ENCODE data around the gene FRAS1.

FRAS1 gene

GRCh38 chr4:78417603-78418002, 360.5 kb downstream of the FRAS1 start:
- H3K36me3 ChIP-seq (ENCODE audit: control insufficient read depth, insufficient read depth, low read length), result no peaks in the 10 kb centered on the region
- H3K4me1 ChIP-seq (ENCODE audit: control insufficient read depth, insufficient read depth, low read length, poor library complexity, severe bottlenecking), result no peaks in the 10 kb centered on the region
- no peak overlapping the region for H3K27ac ChIP-seq (ENCODE audit: insufficient read depth, low read length, poor library complexity, severe bottlenecking)
- H3K4me3 ChIP-seq (ENCODE audit: insufficient read depth, low read depth, low read length, poor library complexity, severe bottlenecking), result no peak overlapping the region
- no peaks in the 10 kb centered on the region for H3K9me3 ChIP-seq (ENCODE audit: control insufficient read depth, low read length)
- no peaks in the 10 kb centered on the region for H3K27me3 ChIP-seq (replicated peaks; ENCODE audit: control insufficient read depth, insufficient read depth, low read length, poor library complexity, severe bottlenecking)
- DNase-seq, result no peak

DNA sequence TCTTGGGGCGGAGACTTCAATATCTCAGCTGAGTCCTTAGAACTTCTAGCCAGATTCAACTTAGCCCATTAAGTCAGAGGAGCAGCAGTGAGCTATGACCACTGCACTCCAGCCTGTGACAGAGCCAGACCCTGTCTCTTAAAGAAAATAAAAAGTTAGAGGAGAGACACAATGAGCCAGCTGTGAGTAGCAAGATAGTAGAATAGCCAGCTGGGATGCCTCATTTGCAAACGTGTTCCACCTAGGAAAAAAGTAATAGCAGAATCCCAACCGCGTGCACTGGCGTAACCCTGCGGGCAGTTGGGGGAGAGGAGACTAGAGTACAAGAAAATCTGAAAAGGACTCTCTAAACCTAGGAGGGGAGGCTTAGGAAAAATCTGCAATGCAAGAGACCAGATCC, 361.3 kb downstream of the FRAS1 start:
- H3K4me1 ChIP-seq (ENCODE audit: control insufficient read depth, insufficient read depth, low read length, poor library complexity, severe bottlenecking), result no peaks in the 10 kb centered on the region
- no peak overlapping the region for H3K27ac ChIP-seq (ENCODE audit: insufficient read depth, low read length, poor library complexity, severe bottlenecking)
- no peak for DNase-seq
- no peaks in the 10 kb centered on the region for H3K36me3 ChIP-seq (ENCODE audit: control insufficient read depth, insufficient read depth, low read length)
- H3K9me3 ChIP-seq (ENCODE audit: control insufficient read depth, low read length), result no peaks in the 10 kb centered on the region
- H3K4me3 ChIP-seq (ENCODE audit: insufficient read depth, low read depth, low read length, poor library complexity, severe bottlenecking), result no peak overlapping the region
- no peaks in the 10 kb centered on the region for H3K27me3 ChIP-seq (replicated peaks; ENCODE audit: control insufficient read depth, insufficient read depth, low read length, poor library complexity, severe bottlenecking)

GRCh38 chr4:78423790-78424189, 366.7 kb downstream of the FRAS1 start:
- Histone ChIP-seq H3K36me3 (ENCODE audit: control insufficient read depth, insufficient read depth, low read length) (no peaks in the 10 kb centered on the region), H3K27me3 (replicated peaks; ENCODE audit: control insufficient read depth, insufficient read depth, low read length, poor library complexity, severe bottlenecking) (no peaks in the 10 kb centered on the region), H3K4me3 (ENCODE audit: insufficient read depth, low read depth, low read length, poor library complexity, severe bottlenecking) (no peak overlapping the region), H3K27ac (ENCODE audit: insufficient read depth, low read length, poor library complexity, severe bottlenecking) (no peak overlapping the region), H3K9me3 (ENCODE audit: control insufficient read depth, low read length) (no peaks in the 10 kb centered on the region), H3K4me1 (ENCODE audit: control insufficient read depth, insufficient read depth, low read length, poor library complexity, severe bottlenecking) (no peaks in the 10 kb centered on the region)
- DNase-seq, result no peak

GRCh38 chr4:78424461-78424860, 367.3 kb downstream of the FRAS1 start:
- no peaks in the 10 kb centered on the region for H3K27me3 ChIP-seq (replicated peaks; ENCODE audit: control insufficient read depth, insufficient read depth, low read length, poor library complexity, severe bottlenecking)
- no peak for DNase-seq
- H3K36me3 ChIP-seq (ENCODE audit: control insufficient read depth, insufficient read depth, low read length), result no peaks in the 10 kb centered on the region
- H3K4me1 ChIP-seq (ENCODE audit: control insufficient read depth, insufficient read depth, low read length, poor library complexity, severe bottlenecking), result no peaks in the 10 kb centered on the region
- H3K4me3 ChIP-seq (ENCODE audit: insufficient read depth, low read depth, low read length, poor library complexity, severe bottlenecking), result no peak overlapping the region
- H3K27ac ChIP-seq (ENCODE audit: insufficient read depth, low read length, poor library complexity, severe bottlenecking), result no peak overlapping the region
- no peaks in the 10 kb centered on the region for H3K9me3 ChIP-seq (ENCODE audit: control insufficient read depth, low read length)

DNA sequence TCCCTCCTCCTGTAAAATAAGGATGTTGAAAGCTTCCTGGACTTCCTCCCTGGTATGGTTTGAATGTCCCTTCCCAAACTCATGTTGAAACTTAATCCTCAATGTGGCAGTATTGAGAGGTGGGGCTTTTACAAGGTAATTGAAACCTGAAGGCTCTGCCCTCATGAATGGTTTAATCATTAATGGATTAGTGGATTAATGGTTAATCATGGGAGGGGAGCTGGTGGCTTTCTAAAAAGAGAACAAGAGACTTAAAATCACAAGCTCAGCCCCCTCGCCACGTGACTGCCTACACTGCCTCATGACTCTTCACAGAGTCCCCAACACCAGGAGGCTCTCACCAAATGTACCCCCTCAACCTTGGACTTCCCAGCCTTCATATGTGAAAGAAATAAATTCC, 369.8 kb downstream of the FRAS1 start:
- no peak overlapping the region for H3K4me3 ChIP-seq (ENCODE audit: insufficient read depth, low read depth, low read length, poor library complexity, severe bottlenecking)

GRCh38 chr4:78428996-78429395, 371.9 kb downstream of the FRAS1 start:
- no peak overlapping the region for H3K4me3 ChIP-seq (ENCODE audit: insufficient read depth, low read depth, low read length, poor library complexity, severe bottlenecking)
- no peak for DNase-seq
- H3K36me3 ChIP-seq (ENCODE audit: control insufficient read depth, insufficient read depth, low read length), result no peaks in the 10 kb centered on the region
- no peaks in the 10 kb centered on the region for H3K27me3 ChIP-seq (replicated peaks; ENCODE audit: control insufficient read depth, insufficient read depth, low read length, poor library complexity, severe bottlenecking)
- H3K9me3 ChIP-seq (ENCODE audit: control insufficient read depth, low read length), result no peaks in the 10 kb centered on the region
- H3K27ac ChIP-seq (ENCODE audit: insufficient read depth, low read length, poor library complexity, severe bottlenecking), result no peak overlapping the region
- H3K4me1 ChIP-seq (ENCODE audit: control insufficient read depth, insufficient read depth, low read length, poor library complexity, severe bottlenecking), result no peaks in the 10 kb centered on the region

More for the DNA sequence above, 369.8 kb downstream of the FRAS1 start:
- Histone ChIP-seq H3K4me1 (ENCODE audit: control insufficient read depth, insufficient read depth, low read length, poor library complexity, severe bottlenecking) (no peaks in the 10 kb centered on the region), H3K9me3 (ENCODE audit: control insufficient read depth, low read length) (no peaks in the 10 kb centered on the region), H3K27ac (ENCODE audit: insufficient read depth, low read length, poor library complexity, severe bottlenecking) (no peak overlapping the region), H3K36me3 (ENCODE audit: control insufficient read depth, insufficient read depth, low read length) (no peaks in the 10 kb centered on the region), H3K27me3 (replicated peaks; ENCODE audit: control insufficient read depth, insufficient read depth, low read length, poor library complexity, severe bottlenecking) (no peaks in the 10 kb centered on the region)
- DNase-seq, result no peak

GRCh38 chr4:78432896-78433295, 375.8 kb downstream of the FRAS1 start:
- Histone ChIP-seq H3K4me1 (ENCODE audit: control insufficient read depth, insufficient read depth, low read length, poor library complexity, severe bottlenecking) (no peaks in the 10 kb centered on the region), H3K27me3 (replicated peaks; ENCODE audit: control insufficient read depth, insufficient read depth, low read length, poor library complexity, severe bottlenecking) (no peaks in the 10 kb centered on the region), H3K9me3 (ENCODE audit: control insufficient read depth, low read length) (no peaks in the 10 kb centered on the region), H3K36me3 (ENCODE audit: control insufficient read depth, insufficient read depth, low read length) (no peaks in the 10 kb centered on the region), H3K27ac (ENCODE audit: insufficient read depth, low read length, poor library complexity, severe bottlenecking) (no peak overlapping the region), H3K4me3 (ENCODE audit: insufficient read depth, low read depth, low read length, poor library complexity, severe bottlenecking) (no peak overlapping the region)
- no peak for DNase-seq

DNA sequence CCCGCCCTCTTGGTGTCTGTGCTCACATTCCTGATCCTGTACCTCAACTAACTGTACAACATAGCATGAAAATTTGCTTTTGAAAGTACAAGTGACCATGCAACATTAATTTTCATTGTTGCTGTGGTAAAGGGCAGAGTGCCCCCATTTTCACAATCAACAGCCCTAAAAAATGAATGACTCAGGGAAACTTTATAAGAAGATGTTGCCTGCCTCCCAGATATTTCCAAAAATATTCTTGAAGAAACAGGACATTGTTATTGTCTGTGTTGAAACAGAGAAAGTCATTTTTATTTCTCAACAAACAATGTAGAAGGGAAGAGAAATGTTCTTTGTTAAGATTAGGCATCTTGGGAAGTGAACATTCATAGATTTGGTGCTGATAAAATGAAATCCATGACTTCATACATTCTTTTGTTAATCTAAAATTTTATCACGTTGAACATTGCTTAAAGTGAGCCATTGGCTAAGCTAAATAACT, 380.5 kb downstream of the FRAS1 start:
- H3K27me3 ChIP-seq (replicated peaks; ENCODE audit: control insufficient read depth, insufficient read depth, low read length, poor library complexity, severe bottlenecking), result no peaks in the 10 kb centered on the region
- no peak for DNase-seq
- H3K27ac ChIP-seq (ENCODE audit: insufficient read depth, low read length, poor library complexity, severe bottlenecking), result no peak overlapping the region
- no peaks in the 10 kb centered on the region for H3K36me3 ChIP-seq (ENCODE audit: control insufficient read depth, insufficient read depth, low read length)
- no peak overlapping the region for H3K4me3 ChIP-seq (ENCODE audit: insufficient read depth, low read depth, low read length, poor library complexity, severe bottlenecking)
- no peaks in the 10 kb centered on the region for H3K9me3 ChIP-seq (ENCODE audit: control insufficient read depth, low read length)
- no peaks in the 10 kb centered on the region for H3K4me1 ChIP-seq (ENCODE audit: control insufficient read depth, insufficient read depth, low read length, poor library complexity, severe bottlenecking)

DNA sequence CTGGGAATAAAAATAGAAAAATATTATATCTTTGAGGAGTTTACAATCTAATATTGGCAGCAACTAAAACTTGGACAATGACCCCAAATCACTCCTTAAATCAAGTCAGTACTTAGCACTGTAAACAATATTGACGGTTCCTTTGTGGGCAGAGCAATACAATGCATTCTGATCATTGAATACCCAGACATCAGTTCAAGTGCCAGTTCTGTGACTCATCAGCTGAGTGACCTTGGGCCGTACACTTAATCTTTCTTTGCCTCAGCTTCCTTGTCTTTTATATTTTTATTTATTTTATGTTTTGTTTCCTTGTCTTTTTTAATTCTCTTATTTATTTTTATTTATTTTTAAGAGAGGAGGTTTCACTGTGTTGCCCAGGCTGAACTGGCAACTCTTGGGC, 382.2 kb downstream of the FRAS1 start:
- no peaks in the 10 kb centered on the region for H3K36me3 ChIP-seq (ENCODE audit: control insufficient read depth, insufficient read depth, low read length)
- H3K4me3 ChIP-seq (ENCODE audit: insufficient read depth, low read depth, low read length, poor library complexity, severe bottlenecking), result no peak overlapping the region
- H3K27ac ChIP-seq (ENCODE audit: insufficient read depth, low read length, poor library complexity, severe bottlenecking), result no peak overlapping the region
- H3K9me3 ChIP-seq (ENCODE audit: control insufficient read depth, low read length), result no peaks in the 10 kb centered on the region
- DNase-seq, result no peak
- H3K4me1 ChIP-seq (ENCODE audit: control insufficient read depth, insufficient read depth, low read length, poor library complexity, severe bottlenecking), result no peaks in the 10 kb centered on the region
- no peaks in the 10 kb centered on the region for H3K27me3 ChIP-seq (replicated peaks; ENCODE audit: control insufficient read depth, insufficient read depth, low read length, poor library complexity, severe bottlenecking)

- Histone ChIP-seq H3K27ac (ENCODE audit: insufficient read depth, low read length, poor library complexity, severe bottlenecking) (no peak overlapping the region), H3K4me1 (ENCODE audit: control insufficient read depth, insufficient read depth, low read length, poor library complexity, severe bottlenecking) (no peaks in the 10 kb centered on the region), H3K9me3 (ENCODE audit: control insufficient read depth, low read length) (no peaks in the 10 kb centered on the region), H3K36me3 (ENCODE audit: control insufficient read depth, insufficient read depth, low read length) (no peaks in the 10 kb centered on the region), H3K4me3 (ENCODE audit: insufficient read depth, low read depth, low read length, poor library complexity, severe bottlenecking) (no peak overlapping the region), H3K27me3 (replicated peaks; ENCODE audit: control insufficient read depth, insufficient read depth, low read length, poor library complexity, severe bottlenecking) (no peaks in the 10 kb centered on the region)
- DNase-seq, result no peak
Measured at GRCh38 chr4:78441756-78442155, 384.6 kb downstream of the FRAS1 start.

DNA sequence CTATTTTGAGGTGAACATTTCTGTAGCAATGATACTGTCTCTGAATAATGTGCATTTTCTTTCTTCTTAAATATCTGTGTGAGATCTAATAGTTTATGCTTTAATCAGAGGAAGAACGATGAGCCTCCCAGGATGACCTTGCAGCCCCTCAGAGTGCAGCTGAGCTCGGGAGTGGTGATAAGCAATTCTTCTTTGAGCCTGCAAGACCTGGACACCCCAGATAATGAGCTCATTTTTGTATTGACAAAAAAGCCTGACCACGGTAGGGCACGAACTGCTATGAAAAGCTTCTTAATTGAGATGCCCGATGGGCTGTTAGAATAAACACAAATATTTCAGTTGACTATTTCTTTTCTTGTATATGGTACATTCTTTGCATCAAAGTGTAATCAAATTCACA, 389.5 kb downstream of the FRAS1 start:
- DNase-seq, result no peak
- Histone ChIP-seq H3K27me3 (replicated peaks; ENCODE audit: control insufficient read depth, insufficient read depth, low read length, poor library complexity, severe bottlenecking) (no peaks in the 10 kb centered on the region), H3K36me3 (ENCODE audit: control insufficient read depth, insufficient read depth, low read length) (no peaks in the 10 kb centered on the region), H3K4me3 (ENCODE audit: insufficient read depth, low read depth, low read length, poor library complexity, severe bottlenecking) (no peak overlapping the region), H3K27ac (ENCODE audit: insufficient read depth, low read length, poor library complexity, severe bottlenecking) (no peak overlapping the region), H3K4me1 (ENCODE audit: control insufficient read depth, insufficient read depth, low read length, poor library complexity, severe bottlenecking) (no peaks in the 10 kb centered on the region), H3K9me3 (ENCODE audit: control insufficient read depth, low read length) (no peaks in the 10 kb centered on the region)

All from effector memory CD4-positive, alpha-beta T cell (primary cell).